Endothelial cell of umbilical vein (primary cell): ENCODE results near the gene UST. TPM values are rescaled to one million over a fixed set of nuclear protein-coding genes. Genes with fewer than 3 reads are reported as not detected.

Source experiments
- BruUV-seq: library from RNA; stranded (reverse); fragments of 400-500 nt; replicated peaks from 2 replicates; lab custom pipeline; 2021; lab: Mats Ljungman, UMichigan
- CTCF ChIA-PET: fragments of 300-600, 350-600 bp; sonication (Branson Sonifier 250); formaldehyde crosslinking; loops from one replicate; lab custom pipeline; 2021; ENCODE audit warnings: antibody characterized with exemption, inconsistent platforms; lab: Charles Lee
- POLR2A ChIA-PET: fragments of 300-600, 350-600 bp; sonication (Branson Sonifier 250); formaldehyde crosslinking; loops from one replicate; lab custom pipeline; 2021; ENCODE audit warnings: antibody characterized with exemption, inconsistent platforms; lab: Charles Lee
- DNase-seq: peaks from one replicate; pipeline ENCODE4 v3.0.0-alpha.2; 2011; ENCODE audit warnings: low read depth, low spot score
- FAIRE-seq: peaks from 2 replicates; lab custom pipeline; 2011; peaks lifted over from hg19 to GRCh38; lab: Jason Lieb, UNC
- H2AFZ ChIP-seq: 2 replicates; pipeline ENCODE4 v1.6.0; 2012; ENCODE audit warnings: low read depth, low read length, control low read depth, inconsistent platforms
- H3K27ac ChIP-seq: 2 replicates; pipeline ENCODE4 v1.5.1; 2011; ENCODE audit warnings: low read depth, mild to moderate bottlenecking, control low read depth, low read length, moderate library complexity; ENCODE audit not compliant: insufficient read depth
- H3K27me3 ChIP-seq, 2 experiments: 2 replicates each; pipeline versions ENCODE4 v1.6.0 to v1.6.1; 2011; ENCODE audit warnings: low read length in 2 of 2, mixed read lengths in 1 of 2; ENCODE audit not compliant: control insufficient read depth in 2 of 2, insufficient read depth in 2 of 2
- H3K36me3 ChIP-seq, 2 experiments: 2 replicates in 1 of 2; 3 replicates in 1 of 2; pipeline ENCODE4 v1.5.1; 2011; ENCODE audit warnings: low read length in 2 of 2, mild to moderate bottlenecking in 1 of 2, moderate library complexity in 1 of 2; ENCODE audit not compliant: control insufficient read depth in 2 of 2, insufficient read depth in 2 of 2; ENCODE audit errors: extremely low read depth in 1 of 2
- H3K4me1 ChIP-seq: 3 replicates; pipeline ENCODE4 v1.5.1; 2011; ENCODE audit warnings: mild to moderate bottlenecking, low read length; ENCODE audit not compliant: control insufficient read depth, insufficient read depth; ENCODE audit errors: extremely low read depth
- H3K4me2 ChIP-seq: 2 replicates; pipeline ENCODE4 v1.6.1; 2011; ENCODE audit warnings: low read length, control low read depth, mixed read lengths; ENCODE audit not compliant: insufficient read depth
- H3K4me3 ChIP-seq, 3 experiments: fragments of 200-600 bp in 1 of 3; sonication (generic), shearing (Covaris generic) in 1 of 3; replicated peaks in 1 of 3; 2 replicates each; pipeline ENCODE4 v1.5.1; 2011 to 2016; ENCODE audit warnings: control low read depth in 3 of 3, low read length in 3 of 3, mild to moderate bottlenecking in 2 of 3, inconsistent platforms in 1 of 3, low read depth in 1 of 3, moderate library complexity in 1 of 3; ENCODE audit not compliant: insufficient read depth in 1 of 3
- H3K79me2 ChIP-seq: 2 replicates; pipeline ENCODE4 v1.6.0; 2012; ENCODE audit warnings: low read length, inconsistent platforms; ENCODE audit not compliant: control insufficient read depth, insufficient read depth
- H3K9ac ChIP-seq: replicated peaks from 2 replicates; pipeline ENCODE3; 2011; ENCODE audit warnings: low read length, control low read depth; ENCODE audit not compliant: insufficient read depth; ENCODE audit errors: extremely low read depth
- H3K9me1 ChIP-seq: replicated peaks from 3 replicates; pipeline ENCODE4 v1.6.0; 2011; ENCODE audit warnings: mild to moderate bottlenecking, low read length; ENCODE audit not compliant: control insufficient read depth, insufficient read depth; ENCODE audit errors: extremely low read depth
- H3K9me3 ChIP-seq: replicated peaks from 2 replicates; pipeline ENCODE4 v1.5.1; 2012; ENCODE audit warnings: low read length, inconsistent platforms; ENCODE audit not compliant: control insufficient read depth, insufficient read depth
- H4K20me1 ChIP-seq: replicated peaks from 2 replicates; pipeline ENCODE3; 2011; ENCODE audit warnings: mild to moderate bottlenecking, low read length; ENCODE audit not compliant: control insufficient read depth, insufficient read depth; ENCODE audit errors: extremely low read depth
- CTCF ChIP-seq, 2 donors: IDR thresholded peaks; 1 replicate in 1 of 2; 2 replicates in 1 of 2; pipeline ENCODE4 v1.5.1; 2011; ENCODE audit warnings: low read length in 2 of 2, mild to moderate bottlenecking in 2 of 2, moderate library complexity in 2 of 2, control low read depth in 1 of 2, inconsistent platforms in 1 of 2, low read depth in 1 of 2; ENCODE audit not compliant: insufficient read depth in 1 of 2; ENCODE audit errors: extremely low read depth in 1 of 2
- EZH2 ChIP-seq: IDR thresholded peaks from 2 replicates; pipeline ENCODE4 v1.6.1; 2012; ENCODE audit warnings: borderline replicate concordance, low read depth, mild to moderate bottlenecking, moderate library complexity, low read length, inconsistent platforms; ENCODE audit not compliant: severe bottlenecking
- FOS ChIP-seq: IDR thresholded peaks from 2 replicates; pipeline ENCODE4 v1.6.1; 2011; ENCODE audit warnings: mild to moderate bottlenecking, low read length, moderate library complexity, borderline replicate concordance; ENCODE audit not compliant: insufficient read depth
- GATA2 ChIP-seq: IDR thresholded peaks from 2 replicates; pipeline ENCODE4 v1.7.0; 2011; ENCODE audit warnings: low read depth, mild to moderate bottlenecking, moderate library complexity, mixed read lengths, low read length; ENCODE audit not compliant: insufficient read length, insufficient read depth
- JUN ChIP-seq: IDR thresholded peaks from 2 replicates; pipeline ENCODE4 v1.6.1; 2011; ENCODE audit warnings: borderline replicate concordance, low read depth; ENCODE audit not compliant: insufficient read length, insufficient read depth
- MAX ChIP-seq: IDR thresholded peaks from 2 replicates; pipeline ENCODE4 v1.6.1; 2011; ENCODE audit not compliant: insufficient read depth, insufficient read length
- MYC ChIP-seq: IDR thresholded peaks from one replicate; pipeline ENCODE4 v1.6.1; 2011; ENCODE audit warnings: mild to moderate bottlenecking, low read depth, low read length
- POLR2A ChIP-seq: IDR thresholded peaks from 2 replicates; pipeline ENCODE4 v1.6.1; 2012; ENCODE audit warnings: low read depth, mild to moderate bottlenecking, control low read depth, low read length
- POLR2AphosphoS5 ChIP-seq: IDR thresholded peaks from 2 replicates; pipeline ENCODE4 v1.6.1; 2012; ENCODE audit warnings: low read depth, mild to moderate bottlenecking, control low read depth, low read length, moderate library complexity; ENCODE audit not compliant: insufficient read depth
- dilution Hi-C: fragments of 300-500 bp; cut with MboI; formaldehyde crosslinking; loops from one replicate; pipeline ENCODE4 v1.15.0; 2019; ENCODE audit warnings: low sequenced_read_pairs; ENCODE audit not compliant: extremely low pct_ligation_motif_present
- intact Hi-C: fragments of 100-400 bp; cut with micrococcal nuclease; formaldehyde crosslinking; loops from one replicate; pipeline ENCODE4 v1.10.0; 2022
- polyA plus RNA-seq, 4 experiments: library from polyadenylated mRNA; depleted of rRNA in 3 of 4; stranded (reverse) in 3 of 4; unstranded in 1 of 4; fragments of >200 nt; gene quantifications; 2 replicates each; pipeline versions ENCODE4 v1.2.1 to v1.2.3, GENCODE V29; 2011 to 2012; ENCODE audit warnings: missing spikeins in 1 of 4
- total RNA-seq: library from RNA; stranded (reverse); gene quantifications from 2 replicates; pipeline ENCODE4 v1.2.3, GENCODE V29; 2021

UST gene
- total and polyA plus RNA-seq, 2 donors (not counting 3 experiments of a cell fraction or from before 2014, with no cell fraction given) = 0.26 to 0.84 TPM

- DNase-seq = no peak
- no peak overlapping the region for H2AFZ ChIP-seq
- no peak overlapping the region for H3K4me3 ChIP-seq
- no TSS peak for BruUV-seq
- no peak overlapping the region for H3K27ac ChIP-seq
- H3K27me3 ChIP-seq = no peaks in the 10 kb centered on the region
- H3K9ac ChIP-seq = no peak overlapping the region
- intact Hi-C loops = no loop called here
- H3K36me3 ChIP-seq = no peaks in the 10 kb centered on the region
- H3K4me2 ChIP-seq = no peak overlapping the region
- H3K9me1 ChIP-seq = no peaks in the 10 kb centered on the region
- ChIA-PET POLR2A (no interaction called here), CTCF (no interaction called here)
- H4K20me1 ChIP-seq = no peaks in the 10 kb centered on the region
- H3K4me1 ChIP-seq = peaks cover 3% of the 10 kb centered on the region
- no peak for FAIRE-seq
- no peak for TF ChIP-seq EZH2
- dilution Hi-C loops = no loop called here
- H3K9me3 ChIP-seq = no peaks in the 10 kb centered on the region
- no peaks in the 10 kb centered on the region for H3K79me2 ChIP-seq
Measured at GRCh38 chr6:148808786-148809304, 62.0 kb downstream of the UST start.

- Histone ChIP-seq H2AFZ (no peak overlapping the region), H4K20me1 (no peaks in the 10 kb centered on the region), H3K4me2 (no peak overlapping the region), H3K9ac (no peak overlapping the region), H3K4me3 (no peak overlapping the region), H3K27me3 (no peaks in the 10 kb centered on the region), H3K9me1 (no peaks in the 10 kb centered on the region), H3K9me3 (no peaks in the 10 kb centered on the region), H3K36me3 (no peaks in the 10 kb centered on the region), H3K4me1 (peaks cover 3% of the 10 kb centered on the region), H3K27ac (no peak overlapping the region), H3K79me2 (no peaks in the 10 kb centered on the region)
- DNase-seq = no peak
- ChIA-PET CTCF (no interaction called here), POLR2A (no interaction called here)
- TF ChIP-seq EZH2 = no peak
- TF ChIP-seq CTCF (IDR thresholded peaks at IDR 0.05; ENCODE audit: extremely low read depth in 1 of 2, insufficient read depth in 1 of 2, low read depth in 1 of 2, low read length in 2 of 2) = no peak
- TF ChIP-seq MYC = no peak
- no peak for TF ChIP-seq GATA2
- no peak for TF ChIP-seq POLR2AphosphoS5
- no peak for TF ChIP-seq POLR2A
- no peak for TF ChIP-seq FOS
- TF ChIP-seq MAX = no peak
- no peak for TF ChIP-seq JUN
- dilution Hi-C loops = no loop called here
- intact Hi-C loops = no loop called here
- FAIRE-seq = no peak
- BruUV-seq = no TSS peak
Measured at GRCh38 chr6:148811459-148811858, 64.6 kb downstream of the UST start.
